Measurements from ENCODE around the gene ZFYVE28. TPM values are rescaled to one million over a fixed set of nuclear protein-coding genes. Genes with fewer than 3 reads are reported as not detected.

The ZFYVE28 gene
- total and polyA plus RNA-seq, 10 of the 15 experiments (the other 5 are each of a cell fraction or from before 2014, with no cell fraction given) = 0.06 to 1.9 (median 0.22) TPM; not detected in 1

DNA sequence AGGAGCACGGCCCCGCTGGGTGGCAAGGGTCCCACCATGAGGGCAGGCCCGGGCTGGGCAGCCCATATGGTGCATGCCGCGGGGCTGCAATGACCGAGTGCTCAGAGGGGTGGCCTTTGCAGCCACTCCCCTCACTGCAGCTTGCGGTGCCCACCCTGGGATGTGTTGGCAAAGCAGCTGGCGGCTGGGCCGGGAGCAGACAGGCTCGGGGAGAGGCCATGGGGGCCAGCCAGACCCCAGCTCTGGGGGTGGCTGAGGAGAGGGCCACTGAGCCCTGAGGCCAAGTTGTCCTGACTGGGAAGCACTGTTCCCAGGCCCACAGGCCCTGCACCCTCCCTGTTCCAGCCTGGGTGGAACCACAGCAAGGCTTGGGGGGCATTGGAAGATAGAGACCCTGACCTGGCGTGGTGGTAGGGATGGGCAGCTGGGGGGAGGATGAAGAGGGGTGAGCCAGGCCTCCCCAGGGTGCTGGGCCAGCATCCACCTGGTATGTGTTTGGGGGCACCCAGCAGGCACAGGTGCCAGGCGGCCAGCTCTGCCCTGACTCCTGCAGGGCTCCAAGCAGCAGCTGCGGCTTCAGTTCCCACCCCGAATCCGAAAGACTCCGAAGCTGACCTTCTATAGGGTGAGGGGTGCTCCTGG lies 32.1 kb upstream of the ZFYVE28 start (continued):
- no peak for TF ChIP-seq BCLAF1 (IDR thresholded peaks at IDR 0.05)

- no peaks in the 10 kb centered on the region for H3K4me1 ChIP-seq (ENCODE audit: control insufficient read depth, insufficient read depth, low read length)
- no peaks in the 10 kb centered on the region for H3K79me2 ChIP-seq (ENCODE audit: control insufficient read depth, insufficient read depth, low read length)
- CTCF ChIA-PET = interaction anchor here (1.4 to 2.1 kb wide), 3 partner anchors 8 to 230 kb away, joined by 3 to 8 read pairs (median 3); no protein-coding TSS in a partner anchor
- no peak overlapping the region for H3K9ac ChIP-seq (ENCODE audit: control insufficient read depth, insufficient read depth, low read length)
- H3K27ac ChIP-seq (ENCODE audit: control insufficient read depth, insufficient read depth) = no peak overlapping the region
- SMC1A ChIA-PET (ENCODE audit: uncharacterized antibody, unreplicated experiment) = interaction anchor here (0.9 to 1.4 kb wide), 2 partner anchors 12 to 230 kb away, joined by 3 read pairs; no protein-coding TSS in a partner anchor
- H4K20me1 ChIP-seq (ENCODE audit: control insufficient read depth, insufficient read depth) = no peaks in the 10 kb centered on the region
- no peak overlapping the region for H3K4me3 ChIP-seq
- 41% methylated on average over 27 of the region's 27 CpGs for WGBS (ENCODE audit: insufficient coverage, insufficient replicate concordance, low lambda C conversion rate, missing lambda C conversion rate)
- H3K9me3 ChIP-seq (replicated peaks; ENCODE audit: control insufficient read depth, insufficient read depth, low read length) = no peaks in the 10 kb centered on the region
- in situ Hi-C loops (cut with MboI) (no loop called here), intact Hi-C loops (cut with micrococcal nuclease; ENCODE audit: unreplicated experiment) (no loop called here)
- no peak overlapping the region for H3K4me2 ChIP-seq (ENCODE audit: control insufficient read depth, insufficient read depth)
- no peaks in the 10 kb centered on the region; a peak in 2 of 4 replicates for H3K27me3 ChIP-seq (replicated peaks in 1 of 2; ENCODE audit: control insufficient read depth in 2 of 2, insufficient read depth in 2 of 2, low read length in 1 of 2)
- no peak for FAIRE-seq
- peak; percentile 54 for ATAC-seq
- no peak for DNase-seq (ENCODE audit: low read depth, low spot score)
- no peaks in the 10 kb centered on the region for H3K36me3 ChIP-seq (ENCODE audit: control insufficient read depth in 2 of 2, insufficient read depth in 2 of 2, low read length in 1 of 2)
- no peak overlapping the region for H2AFZ ChIP-seq (ENCODE audit: control insufficient read depth, low read depth, low read length)
- POLR2A ChIA-PET = interaction anchor here (0.9 kb wide), 1 partner anchor 28 kb away, joined by 3 read pairs; no protein-coding TSS in a partner anchor
- RAD21 ChIA-PET (ENCODE audit: unreplicated experiment) = interaction anchor here (1.0 kb wide), 1 partner anchor 85 kb away, joined by 3 read pairs; no protein-coding TSS in a partner anchor
- no TSS peak for BruUV-seq (replicated peaks)
- TF ChIP-seq PAX8 (IDR thresholded peaks at IDR 0.05) (no peak), HDAC2 (IDR thresholded peaks at IDR 0.05) (no peak), SIN3A (IDR thresholded peaks at IDR 0.05; ENCODE audit: low read depth, low read length) (no peak), TCF12 (IDR thresholded peaks at IDR 0.05; ENCODE audit: low read depth, low read length) (peak; percentile 47; the same call in 1 of the 2 replicates), CEBPB (IDR thresholded peaks at IDR 0.05; ENCODE audit: borderline replicate concordance in 1 of 2, low read depth in 2 of 2, low read length in 2 of 2) (no peak), ZSCAN29 (IDR thresholded peaks at IDR 0.05) (0 out of 2 replicates have a peak, but pooled peaks have one; percentile 12), CBFB (IDR thresholded peaks at IDR 0.05; ENCODE audit: low read depth) (no peak), IKZF1 (conservative IDR thresholded peaks at IDR 0.05) (peak; percentile 33; the same call in 1 of the 2 replicates), SMAD5 (IDR thresholded peaks at IDR 0.05; ENCODE audit: low read depth) (no peak), REST (IDR thresholded peaks at IDR 0.05; ENCODE audit: low read depth, low read length) (no peak), PML (IDR thresholded peaks at IDR 0.05; ENCODE audit: low read length) (no peak), BHLHE40 (IDR thresholded peaks at IDR 0.05; ENCODE audit: borderline replicate concordance in 1 of 2, low read depth in 2 of 2, low read length in 1 of 2) (peak in 1 of 2 experiments; percentile 34; a peak in 1 of 4 replicates), TCF7 (IDR thresholded peaks at IDR 0.05; ENCODE audit: borderline replicate concordance) (no peak), SP1 (IDR thresholded peaks at IDR 0.05; ENCODE audit: low read depth, low read length) (no peak)
Measured at GRCh38 chr4:2449511-2450392, 31.3 kb upstream of the ZFYVE28 start.

Data from GM12878 (cell line).